Tibial nerve (tissue), 4 donors: ENCODE results near the gene PRIM2. TPM values are rescaled to one million over a fixed set of nuclear protein-coding genes. Genes with fewer than 3 reads are reported as not detected.
A peak's percentile ranks its signal among the peaks of the same experiment; 100 is the strongest.
"Not testable (repeated sequence)": the region's sequence is repeated elsewhere in the genome, so short reads cannot be mapped to it uniquely, and the experiment has no call there.

ENCODE experiments used
- DNase-seq, 2 donors: peaks; one replicate each; pipeline ENCODE4 v3.0.0-alpha.2; 2019; ENCODE audit warnings: low spot score in 2 of 2
- H3K27ac ChIP-seq, 4 donors: fragments of 200-600 bp; sonication (generic) in 3 of 4; one replicate each; pipeline ENCODE4 v1.5.1; 2017 to 2019; ENCODE audit warnings: mild to moderate bottlenecking in 1 of 4
- H3K27me3 ChIP-seq, 2 donors: fragments of 200-600 bp; sonication (generic) in 1 of 2; one replicate each; pipeline versions ENCODE4 v1.5.1 to v1.6.0; 2017 to 2019
- H3K36me3 ChIP-seq, 3 donors: fragments of 200-600 bp; sonication (generic); one replicate each; pipeline ENCODE4 v1.5.1; 2018 to 2019
- H3K4me1 ChIP-seq, 4 donors: fragments of 200-600 bp; sonication (generic) in 3 of 4; one replicate each; pipeline ENCODE4 v1.5.1; 2017 to 2019
- H3K4me3 ChIP-seq, 4 donors: fragments of 200-600 bp; sonication (generic) in 3 of 4; one replicate each; pipeline ENCODE4 v1.5.1; 2017 to 2019; ENCODE audit warnings: mild to moderate bottlenecking in 1 of 4, moderate library complexity in 1 of 4
- H3K9me3 ChIP-seq, 4 donors: fragments of 200-600 bp; sonication (generic) in 3 of 4; one replicate each; pipeline ENCODE4 v1.5.1; 2017 to 2019
- EP300 ChIP-seq, 2 donors: sonication (generic); formaldehyde crosslinking; IDR thresholded peaks; one replicate each; pipeline ENCODE4 v1.6.1; 2017; ENCODE audit warnings: antibody characterized with exemption in 2 of 2, mild to moderate bottlenecking in 1 of 2
- POLR2A ChIP-seq, 2 donors: fragments of 450-650 bp; IDR thresholded peaks; one replicate each; pipeline ENCODE4 v1.6.1; 2017; ENCODE audit warnings: antibody characterized with exemption in 2 of 2, mild to moderate bottlenecking in 2 of 2, moderate library complexity in 2 of 2
- WGBS, 2 donors: methylation state at CpG; one replicate each; pipeline ENCODE4 v1.1.5; 2018; 5-methylcytosine and 5-hydroxymethylcytosine counted together
- total RNA-seq, 4 donors: library from RNA; depleted of rRNA; stranded (reverse); fragments of >200 nt; gene quantifications; one replicate each; pipeline ENCODE4 v1.1.0, GENCODE V29; 2016
- TF ChIP-seq, protein P1 (sequence below), 5 experiments: fragments of 200-600 bp in 3 of 5; fragments of 450-650 bp in 2 of 5; sonication (generic) in 3 of 5; IDR thresholded peaks; one replicate each; pipeline ENCODE4 v1.5.1; 2016 to 2019; ENCODE audit warnings: antibody characterized with exemption in 5 of 5, mild to moderate bottlenecking in 3 of 5, moderate library complexity in 2 of 5

PRIM2 gene, protein sequence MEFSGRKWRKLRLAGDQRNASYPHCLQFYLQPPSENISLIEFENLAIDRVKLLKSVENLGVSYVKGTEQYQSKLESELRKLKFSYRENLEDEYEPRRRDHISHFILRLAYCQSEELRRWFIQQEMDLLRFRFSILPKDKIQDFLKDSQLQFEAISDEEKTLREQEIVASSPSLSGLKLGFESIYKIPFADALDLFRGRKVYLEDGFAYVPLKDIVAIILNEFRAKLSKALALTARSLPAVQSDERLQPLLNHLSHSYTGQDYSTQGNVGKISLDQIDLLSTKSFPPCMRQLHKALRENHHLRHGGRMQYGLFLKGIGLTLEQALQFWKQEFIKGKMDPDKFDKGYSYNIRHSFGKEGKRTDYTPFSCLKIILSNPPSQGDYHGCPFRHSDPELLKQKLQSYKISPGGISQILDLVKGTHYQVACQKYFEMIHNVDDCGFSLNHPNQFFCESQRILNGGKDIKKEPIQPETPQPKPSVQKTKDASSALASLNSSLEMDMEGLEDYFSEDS
- total RNA-seq = 10 to 100 TPM in 2 of 4 donors, 1 to 10 TPM in 2; 8.4 to 12.9 (median 10.0) TPM

DNA sequence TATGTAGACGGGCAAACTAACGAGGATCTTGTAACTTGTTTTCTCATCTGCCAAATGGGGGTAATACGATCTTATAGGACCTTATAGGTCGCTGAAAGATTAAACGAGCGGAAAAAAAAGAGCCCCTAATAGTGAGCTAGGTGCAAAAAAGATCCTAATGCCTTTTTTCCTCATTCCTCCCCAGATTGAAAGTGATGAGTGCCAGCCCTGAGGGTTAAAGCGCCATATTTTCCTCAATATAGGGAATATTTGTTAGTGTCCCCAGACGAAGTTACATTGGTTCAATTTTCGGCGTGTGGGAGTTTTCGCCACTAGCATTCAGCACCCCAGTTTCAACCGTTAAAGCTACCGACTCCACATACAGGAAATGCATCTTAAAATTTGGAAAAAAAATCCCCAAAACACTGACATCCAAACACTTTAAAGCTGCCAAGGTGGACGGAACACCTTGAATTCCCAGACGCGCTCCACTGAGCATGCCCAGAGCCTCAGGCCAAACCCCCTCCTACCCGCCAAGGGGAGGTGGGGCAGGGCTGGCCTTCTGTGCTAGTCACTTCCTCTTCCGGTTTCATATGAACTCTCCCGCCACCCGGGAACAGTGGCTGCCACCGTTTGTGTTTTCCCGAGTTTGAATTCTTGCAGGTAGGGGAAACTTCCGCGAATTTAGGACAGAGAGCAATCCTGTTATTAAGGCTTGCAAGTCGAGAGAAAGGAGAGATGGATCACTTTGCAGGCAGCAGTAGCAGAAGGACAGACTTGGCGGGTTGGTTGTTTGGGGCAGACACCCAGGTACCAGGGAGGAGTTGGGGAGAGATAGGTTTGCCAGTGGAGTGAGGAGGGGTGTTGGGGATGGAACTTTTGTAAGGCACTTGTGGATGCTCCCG is at the start of gene PRIM2:
TSS of gene PRIM2 (plus strand) at position 571 of the 884 bp plus-strand sequence. CDS start 816 bp downstream, outside the sequence.
- Histone ChIP-seq H3K27me3 (no peaks in the 10 kb centered on the region), H3K27ac (peak within 1 kb of the TSS in 3 of 4 donors; percentile 64 to 76 (median 71)), H3K4me1 (peaks cover 0 to 18% (median 6%) of the 10 kb centered on the region in 4 donors), H3K4me3 (peak within 1 kb of the TSS; percentile 38 to 68 (median 60)), H3K9me3 (no peaks in the 10 kb centered on the region), H3K36me3 (peaks cover 0 to 30% (median 0%) of the 10 kb centered on the region in 3 donors)
- DNase-seq = peak; percentile 67 to 76
- WGBS, 2 donors = 0% methylated on average over 27 of the region's 27 CpGs
- TF ChIP-seq EP300 (IDR thresholded peaks at IDR 0.05) = peak in 1 of 2 donors; percentile 69
- TF ChIP-seq, protein P1, sequence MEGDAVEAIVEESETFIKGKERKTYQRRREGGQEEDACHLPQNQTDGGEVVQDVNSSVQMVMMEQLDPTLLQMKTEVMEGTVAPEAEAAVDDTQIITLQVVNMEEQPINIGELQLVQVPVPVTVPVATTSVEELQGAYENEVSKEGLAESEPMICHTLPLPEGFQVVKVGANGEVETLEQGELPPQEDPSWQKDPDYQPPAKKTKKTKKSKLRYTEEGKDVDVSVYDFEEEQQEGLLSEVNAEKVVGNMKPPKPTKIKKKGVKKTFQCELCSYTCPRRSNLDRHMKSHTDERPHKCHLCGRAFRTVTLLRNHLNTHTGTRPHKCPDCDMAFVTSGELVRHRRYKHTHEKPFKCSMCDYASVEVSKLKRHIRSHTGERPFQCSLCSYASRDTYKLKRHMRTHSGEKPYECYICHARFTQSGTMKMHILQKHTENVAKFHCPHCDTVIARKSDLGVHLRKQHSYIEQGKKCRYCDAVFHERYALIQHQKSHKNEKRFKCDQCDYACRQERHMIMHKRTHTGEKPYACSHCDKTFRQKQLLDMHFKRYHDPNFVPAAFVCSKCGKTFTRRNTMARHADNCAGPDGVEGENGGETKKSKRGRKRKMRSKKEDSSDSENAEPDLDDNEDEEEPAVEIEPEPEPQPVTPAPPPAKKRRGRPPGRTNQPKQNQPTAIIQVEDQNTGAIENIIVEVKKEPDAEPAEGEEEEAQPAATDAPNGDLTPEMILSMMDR (IDR thresholded peaks at IDR 0.05) = peak in 1 of 5 experiments; percentile 6
- TF ChIP-seq POLR2A (IDR thresholded peaks at IDR 0.05) = peak in 1 of 2 donors; percentile 43

DNA sequence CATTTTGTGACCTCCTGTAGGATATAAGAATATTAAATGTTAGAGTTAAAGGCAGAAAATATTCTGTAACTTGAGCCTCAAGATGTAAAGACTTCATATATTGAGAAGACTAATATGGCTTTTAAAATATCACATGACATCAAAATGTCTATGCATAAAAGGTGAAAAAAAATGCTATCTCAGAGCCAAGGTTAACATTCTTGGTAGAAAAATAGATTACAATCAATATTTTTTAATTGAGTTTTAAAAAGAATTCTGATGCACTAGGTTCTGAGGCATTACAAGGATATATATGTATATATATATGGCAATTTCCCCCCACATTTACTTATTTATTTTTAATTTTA is 49.2 kb upstream of the PRIM2 start:
- Histone ChIP-seq H3K27ac (no peak overlapping the region), H3K4me1 (peaks cover 0 to 19% (median 0%) of the 10 kb centered on the region in 4 donors), H3K36me3 (no peaks in the 10 kb centered on the region), H3K4me3 (no peak overlapping the region), H3K9me3 (no peaks in the 10 kb centered on the region), H3K27me3 (no peaks in the 10 kb centered on the region)
- TF ChIP-seq EP300 (IDR thresholded peaks at IDR 0.05) = no peak
- TF ChIP-seq, protein P1 (IDR thresholded peaks at IDR 0.05) = peak in 1 of 5 experiments; percentile 35
- DNase-seq = no peak

- 92 to 96% methylated on average over 17 of the region's 17 CpGs for WGBS, 2 donors
Observed at GRCh38 chr6:57274113-57274824, 43.2 kb upstream of the PRIM2 start.

GRCh38 chr6:57275384-57275783 is 42.0 kb upstream of the PRIM2 start:
- WGBS, 2 donors = 75 to 84% methylated on average over 3 of the region's 3 CpGs
- DNase-seq = no peak

More at GRCh38 chr6:57274113-57274824, 43.2 kb upstream of the PRIM2 start:
- H3K27me3 ChIP-seq, H3K27ac ChIP-seq, H3K4me1 ChIP-seq, DNase-seq, H3K9me3 ChIP-seq, H3K36me3 ChIP-seq, H3K4me3 ChIP-seq: not testable (repeated sequence)

DNA sequence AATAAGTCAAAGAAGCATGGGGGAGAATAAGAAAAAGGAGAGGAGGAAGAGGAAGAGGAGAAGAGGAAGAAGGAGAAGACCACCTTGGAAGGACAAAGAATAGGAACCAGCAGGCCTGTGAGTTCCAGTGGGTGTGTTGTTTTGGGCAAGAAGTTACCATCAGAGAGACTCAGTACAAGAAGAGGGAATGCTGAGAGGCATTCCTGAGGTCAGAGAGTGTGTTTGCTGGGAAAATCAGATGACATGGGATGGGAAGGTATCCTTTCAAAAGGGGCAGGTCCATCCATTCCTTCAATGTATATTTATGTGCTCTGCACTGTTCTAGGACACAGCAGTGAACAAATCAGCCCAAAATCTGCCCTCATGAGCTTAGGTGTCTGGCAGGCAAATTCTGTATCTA is 40.5 kb upstream of the PRIM2 start:
- no peak overlapping the region for H3K27ac ChIP-seq
- no peaks in the 10 kb centered on the region for H3K9me3 ChIP-seq
- H3K36me3 ChIP-seq = no peaks in the 10 kb centered on the region
- TF ChIP-seq EP300 (IDR thresholded peaks at IDR 0.05) = no peak
- TF ChIP-seq, protein P1 (IDR thresholded peaks at IDR 0.05) = no peak
- TF ChIP-seq POLR2A (IDR thresholded peaks at IDR 0.05) = no peak
- H3K4me1 ChIP-seq = no peaks in the 10 kb centered on the region
- H3K4me3 ChIP-seq = no peak overlapping the region
- no peaks in the 10 kb centered on the region for H3K27me3 ChIP-seq
- no peak for DNase-seq

More at GRCh38 chr6:57275384-57275783, 42.0 kb upstream of the PRIM2 start:
- TF ChIP-seq POLR2A (IDR thresholded peaks at IDR 0.05) = no peak
- TF ChIP-seq, protein P1 (IDR thresholded peaks at IDR 0.05) = no peak
- no peak for TF ChIP-seq EP300 (IDR thresholded peaks at IDR 0.05)
- Histone ChIP-seq H3K27ac (no peak overlapping the region), H3K36me3 (no peaks in the 10 kb centered on the region), H3K9me3 (no peaks in the 10 kb centered on the region), H3K4me1 (no peaks in the 10 kb centered on the region), H3K27me3 (no peaks in the 10 kb centered on the region), H3K4me3 (no peak overlapping the region)
